Activated naive CD4-positive, alpha-beta T cell treated with anti-CD3 and anti-CD28 coated beads, Interleukin-2, amount 10 ng/mL, durations not matched to agents 5 hours and 36 hours (primary cell): ENCODE measurements around the gene SPDYE9. TPM values are rescaled to one million over a fixed set of nuclear protein-coding genes. Genes with fewer than 3 reads are reported as not detected.

Experiments used
- total RNA-seq, 2 experiments: library from RNA; stranded (reverse); gene quantifications; one replicate each; pipeline ENCODE4 v1.2.3, GENCODE V29; 2021

The SPDYE9 gene, protein sequence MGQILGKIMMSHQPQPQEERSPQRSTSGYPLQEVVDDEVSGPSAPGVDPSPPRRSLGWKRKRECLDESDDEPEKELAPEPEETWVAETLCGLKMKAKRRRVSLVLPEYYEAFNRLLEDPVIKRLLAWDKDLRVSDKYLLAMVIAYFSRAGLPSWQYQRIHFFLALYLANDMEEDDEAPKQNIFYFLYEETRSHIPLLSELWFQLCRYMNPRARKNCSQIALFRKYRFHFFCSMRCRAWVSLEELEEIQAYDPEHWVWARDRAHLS
- total RNA-seq = not detected

DNA sequence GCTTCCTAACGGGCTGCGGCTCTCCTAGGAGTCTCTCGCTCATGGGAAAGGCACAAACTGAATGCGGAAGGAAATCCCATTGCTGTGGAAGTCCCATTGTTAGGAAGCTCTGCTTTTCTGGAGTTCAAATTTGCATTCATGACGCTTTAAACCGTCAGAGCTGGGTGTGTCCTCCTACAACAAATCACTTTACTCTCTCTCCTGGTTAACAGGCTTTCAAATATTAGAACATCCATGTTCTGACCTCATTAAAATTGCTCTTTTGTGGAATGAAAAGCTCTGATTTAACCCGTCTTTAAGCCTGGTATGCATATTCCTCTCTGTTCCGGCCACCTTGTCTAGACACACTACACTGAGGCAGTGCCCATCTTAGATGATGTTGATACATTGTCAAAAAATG lies at the start of gene SPDYE9:
SPDYE9 (minus strand) TSS at position 101 of the 400 bp plus-strand sequence. CDS start 1,800 bp downstream, outside the sequence.

GRCh38 chr7:73057811-73058210 lies 28.0 kb downstream of the SPDYE9 start, which contains the start of gene SPDYE11:
Gene SPDYE11 (minus strand): TSS chr7:73057911. CDS start chr7:73056111, 1,800 bp downstream.

GRCh38 chr7:73029666-73030065 lies 56.2 kb downstream of the SPDYE9 start, which contains the start of gene SPDYE8:
Gene SPDYE8 (minus strand): TSS chr7:73029766. CDS start chr7:73027966, 1,800 bp downstream.

Other genes with a start within 250 kb of the SPDYE9 start
- 10 to 100 TPM; 56.1 to 57.9 TPM for gene POM121, start 160.9 kb downstream of the SPDYE9 start, total RNA-seq
- gene TRIM74, start 116.6 kb downstream of the SPDYE9 start, total RNA-seq = 1 to 10 TPM; 2.2 to 2.6 TPM
- gene SPDYE8, start 56.3 kb downstream of the SPDYE9 start, total RNA-seq = not detected
- not detected for gene SPDYE11, start 28.1 kb downstream of the SPDYE9 start, total RNA-seq
- 10 to 100 TPM; 41.1 to 45.5 TPM for gene NSUN5, start 222.8 kb upstream of the SPDYE9 start, total RNA-seq
- gene TRIM50, start 242.0 kb upstream of the SPDYE9 start, total RNA-seq = not detected
- gene FKBP6, start 242.1 kb upstream of the SPDYE9 start, total RNA-seq = not detected